Activated B cell treated with CpG ODN at 0.5 μM for 24 hours (primary cell): ENCODE measurements around the gene FADS1. TPM values are rescaled to one million over a fixed set of nuclear protein-coding genes. Genes with fewer than 3 reads are reported as not detected.

ENCODE experiments used
- ATAC-seq: fragments of 200-7000 bp; cut with Tn5 transposase; one replicate; pipeline ENCODE4 v1.10.0; 2021; ENCODE audit warnings: low read depth, mild to moderate bottlenecking, moderate library complexity
- CTCF ChIA-PET: fragments of 350-600 bp; sonication (Branson Sonifier 250); formaldehyde crosslinking; loops from one replicate; lab custom pipeline; 2021; ENCODE audit warnings: antibody characterized with exemption; lab: Charles Lee
- POLR2A ChIA-PET: fragments of 350-600 bp; sonication (Branson Sonifier 250); formaldehyde crosslinking; loops from one replicate; lab custom pipeline; 2021; ENCODE audit warnings: antibody characterized with exemption; lab: Charles Lee
- DNase-seq: peaks from one replicate; pipeline ENCODE4 v3.0.0; 2022
- H3K27ac Mint-ChIP-seq: one replicate; pipeline ENCODE4 v1.8.0; 2020; ENCODE audit warnings: mixed read lengths
- H3K27me3 Mint-ChIP-seq: one replicate; pipeline ENCODE4 v1.8.0; 2021; ENCODE audit warnings: mixed read lengths
- H3K36me3 Mint-ChIP-seq: one replicate; pipeline ENCODE4 v1.8.0; 2021; ENCODE audit warnings: low read depth, mixed read lengths
- H3K4me1 Mint-ChIP-seq: one replicate; pipeline ENCODE4 v1.8.0; 2021; ENCODE audit warnings: mixed read lengths
- H3K4me3 Mint-ChIP-seq: one replicate; pipeline ENCODE4 v1.8.0; 2020; ENCODE audit warnings: mild to moderate bottlenecking, mixed read lengths
- H3K9me3 Mint-ChIP-seq: one replicate; pipeline ENCODE4 v1.8.0; 2020; ENCODE audit warnings: mixed read lengths
- intact Hi-C: fragments of 100-400 bp; cut with micrococcal nuclease; formaldehyde crosslinking; loops from one replicate; pipeline ENCODE4 v1.15.1; 2024
- total RNA-seq: library from RNA; stranded (reverse); gene quantifications from 2 replicates; pipeline ENCODE4 v1.2.3, GENCODE V29; 2022
- TF ChIP-seq, protein P1 (sequence below): fragments of 200-600 bp; IDR thresholded peaks from one replicate; pipeline ENCODE4 v1.8.0; 2022; ENCODE audit warnings: antibody characterized with exemption, mild to moderate bottlenecking

The FADS1 gene
- total RNA-seq, 1 donor from 2014 or later: 23.3 TPM

DNA sequence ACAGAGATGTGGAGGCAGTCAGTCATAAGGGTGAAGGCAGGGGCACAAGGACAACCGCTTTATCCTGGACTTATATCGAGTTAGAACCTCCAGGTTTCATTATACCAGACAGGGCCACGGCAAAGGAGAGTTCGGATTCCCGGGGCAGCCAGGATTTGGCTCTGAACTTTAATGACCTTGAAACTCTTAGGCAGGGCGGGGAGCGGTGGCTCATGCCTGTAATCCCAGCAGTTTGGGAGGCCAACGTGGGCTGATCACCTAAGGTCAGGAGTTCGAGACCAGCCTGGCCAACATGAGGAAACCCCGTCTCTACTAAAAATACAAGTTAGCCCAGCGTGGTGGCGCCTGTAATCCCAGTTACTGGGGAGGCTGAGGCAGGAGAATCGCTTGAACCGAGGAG lies 65.4 kb downstream of the FADS1 start:
- intact Hi-C loops: loop anchor here (5.0 kb wide), 1 partner anchor 41 kb away; the partner anchor contains the start of genes FEN1 and TMEM258
- H3K36me3 Mint-ChIP-seq: no peaks in the 10 kb centered on the region
- H3K4me3 Mint-ChIP-seq: no peak overlapping the region
- ChIA-PET POLR2A (no interaction called here), CTCF (interaction anchor here (0.9 to 2.2 kb wide), 5 partner anchors 15 to 357 kb away, joined by 3 to 5 read pairs (median 4); no protein-coding TSS in a partner anchor)
- no peaks in the 10 kb centered on the region for H3K9me3 Mint-ChIP-seq
- H3K27ac Mint-ChIP-seq: no peak overlapping the region
- DNase-seq (no peak), ATAC-seq (no peak)
- H3K27me3 Mint-ChIP-seq: peaks cover 34% of the 10 kb centered on the region
- TF ChIP-seq, protein P1, sequence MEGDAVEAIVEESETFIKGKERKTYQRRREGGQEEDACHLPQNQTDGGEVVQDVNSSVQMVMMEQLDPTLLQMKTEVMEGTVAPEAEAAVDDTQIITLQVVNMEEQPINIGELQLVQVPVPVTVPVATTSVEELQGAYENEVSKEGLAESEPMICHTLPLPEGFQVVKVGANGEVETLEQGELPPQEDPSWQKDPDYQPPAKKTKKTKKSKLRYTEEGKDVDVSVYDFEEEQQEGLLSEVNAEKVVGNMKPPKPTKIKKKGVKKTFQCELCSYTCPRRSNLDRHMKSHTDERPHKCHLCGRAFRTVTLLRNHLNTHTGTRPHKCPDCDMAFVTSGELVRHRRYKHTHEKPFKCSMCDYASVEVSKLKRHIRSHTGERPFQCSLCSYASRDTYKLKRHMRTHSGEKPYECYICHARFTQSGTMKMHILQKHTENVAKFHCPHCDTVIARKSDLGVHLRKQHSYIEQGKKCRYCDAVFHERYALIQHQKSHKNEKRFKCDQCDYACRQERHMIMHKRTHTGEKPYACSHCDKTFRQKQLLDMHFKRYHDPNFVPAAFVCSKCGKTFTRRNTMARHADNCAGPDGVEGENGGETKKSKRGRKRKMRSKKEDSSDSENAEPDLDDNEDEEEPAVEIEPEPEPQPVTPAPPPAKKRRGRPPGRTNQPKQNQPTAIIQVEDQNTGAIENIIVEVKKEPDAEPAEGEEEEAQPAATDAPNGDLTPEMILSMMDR: no peak
- peaks cover 13% of the 10 kb centered on the region for H3K4me1 Mint-ChIP-seq

DNA sequence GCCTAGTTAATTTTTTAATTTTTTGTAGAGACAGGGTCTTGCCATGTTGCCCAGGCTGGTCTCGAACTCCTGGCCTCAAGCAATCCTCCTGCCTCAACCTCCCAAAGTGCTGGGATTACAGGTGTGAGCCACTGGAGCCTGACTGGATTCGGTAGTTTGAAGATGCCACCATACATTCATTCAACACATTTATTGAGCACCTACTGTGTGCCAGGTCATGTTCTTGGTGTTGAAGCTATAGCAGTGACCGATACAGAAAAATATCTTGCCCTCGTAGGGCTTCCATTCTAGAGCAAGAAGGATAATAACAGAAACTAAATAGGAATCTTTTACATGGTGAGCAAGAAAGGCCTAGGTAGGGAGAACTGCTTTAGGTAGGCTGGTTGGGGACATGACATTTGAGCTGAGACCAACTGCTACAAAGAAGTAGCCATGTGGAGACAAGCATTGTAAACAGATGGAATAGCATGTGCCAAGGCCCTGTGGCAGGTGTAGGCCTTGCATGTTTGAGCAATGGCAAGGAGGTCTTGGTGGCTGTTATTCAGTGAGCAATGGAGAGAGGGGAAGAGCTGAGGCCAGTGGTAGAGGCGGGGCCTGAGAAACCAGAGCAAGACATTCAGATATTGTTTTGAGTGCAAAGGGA lies 66.1 kb downstream of the FADS1 start:
- CTCF ChIA-PET: interaction anchor here (0.9 to 2.5 kb wide), 6 partner anchors 15 to 358 kb away, joined by 3 to 8 read pairs (median 4); no protein-coding TSS in a partner anchor
- Mint-ChIP-seq H3K4me3 (no peak overlapping the region), H3K9me3 (no peaks in the 10 kb centered on the region), H3K4me1 (peaks cover 7% of the 10 kb centered on the region), H3K36me3 (no peaks in the 10 kb centered on the region), H3K27me3 (peaks cover 34% of the 10 kb centered on the region), H3K27ac (no peak overlapping the region)
- DNase-seq (no peak), ATAC-seq (no peak)
- POLR2A ChIA-PET: interaction anchor here (0.7 kb wide), 1 partner anchor 766 kb away, joined by 3 read pairs; no protein-coding TSS in a partner anchor
- TF ChIP-seq, protein P1: no peak
- intact Hi-C loops: loop anchor here (5.0 kb wide), 1 partner anchor 42 kb away; the partner anchor contains the start of genes FEN1 and TMEM258

Other genes starting within 250 kb of the FADS1 start
- not detected in 2 replicates for gene SYT7, start 235.9 kb downstream of the FADS1 start, total RNA-seq
- gene DAGLA, start 136.6 kb downstream of the FADS1 start, total RNA-seq: not detected in 2 replicates
- gene MYRF, start 64.4 kb downstream of the FADS1 start, total RNA-seq: 0.78 and 1.0 TPM in 2 replicates
- gene TMEM258, start 24.4 kb downstream of the FADS1 start, total RNA-seq: 87.4 and 94.0 TPM in 2 replicates
- 23.9 and 25.4 TPM in 2 replicates for gene FEN1, start 24.1 kb downstream of the FADS1 start, total RNA-seq
- gene FADS2, start 11.3 kb upstream of the FADS1 start, total RNA-seq: 10.9 and 13.4 TPM in 2 replicates
- gene FADS3, start 74.5 kb upstream of the FADS1 start, total RNA-seq: 121 and 135 TPM in 2 replicates
- gene RAB3IL1, start 100.6 kb upstream of the FADS1 start, total RNA-seq: not detected in 2 replicates
- 0.16 and 0.44 TPM in 2 replicates for gene BEST1, start 133.3 kb upstream of the FADS1 start, total RNA-seq
- gene FTH1, start 150.6 kb upstream of the FADS1 start, total RNA-seq: 865 and 906 TPM in 2 replicates